Astrocyte (in vitro differentiated cells and primary cell): Measurements from ENCODE around the gene LEFTY2. TPM values are rescaled to one million over a fixed set of nuclear protein-coding genes. Genes with fewer than 3 reads are reported as not detected.

Experiments
- DNase-seq: peaks from one replicate; pipeline ENCODE4 v3.0.0-alpha.2; 2010; ENCODE audit warnings: low read depth
- FAIRE-seq: peaks from 2 replicates; lab custom pipeline; 2011; peaks lifted over from hg19 to GRCh38; lab: Jason Lieb, UNC
- H2AFZ ChIP-seq: 2 replicates; pipeline ENCODE4 v1.6.0; 2012; ENCODE audit warnings: low read depth, low read length, inconsistent platforms
- H3K27ac ChIP-seq: 2 replicates; pipeline ENCODE4 v1.5.1; 2011; ENCODE audit warnings: low read depth, low read length, inconsistent platforms
- H3K27me3 ChIP-seq: 2 replicates; pipeline ENCODE4 v1.6.0; 2011; ENCODE audit warnings: low read length, inconsistent platforms; ENCODE audit not compliant: insufficient read depth
- H3K36me3 ChIP-seq: 2 replicates; pipeline ENCODE4 v1.5.1; 2011; ENCODE audit warnings: low read length, inconsistent platforms; ENCODE audit not compliant: insufficient read depth
- H3K4me1 ChIP-seq: 2 replicates; pipeline ENCODE4 v1.5.1; 2011; ENCODE audit warnings: low read length, inconsistent platforms; ENCODE audit not compliant: insufficient read depth
- H3K4me2 ChIP-seq: 2 replicates; pipeline ENCODE4 v1.6.0; 2012; ENCODE audit warnings: low read length, inconsistent platforms
- H3K4me3 ChIP-seq: 2 replicates; pipeline ENCODE4 v1.5.1; 2011; ENCODE audit warnings: low read depth, mild to moderate bottlenecking, low read length, inconsistent platforms; ENCODE audit not compliant: insufficient read depth
- H3K79me2 ChIP-seq: 2 replicates; pipeline ENCODE4 v1.6.0; 2012; ENCODE audit warnings: mild to moderate bottlenecking, low read length, inconsistent platforms; ENCODE audit not compliant: insufficient read depth
- H3K9ac ChIP-seq: 2 replicates; pipeline ENCODE4 v1.6.0; 2012; ENCODE audit warnings: mild to moderate bottlenecking, low read length, inconsistent platforms
- H3K9me3 ChIP-seq: 2 replicates; pipeline ENCODE4 v1.5.1; 2012; ENCODE audit warnings: low read depth, mild to moderate bottlenecking, low read length, inconsistent platforms; ENCODE audit not compliant: insufficient read depth
- H4K20me1 ChIP-seq: 2 replicates; pipeline ENCODE4 v1.6.0; 2012; ENCODE audit warnings: low read length, inconsistent platforms; ENCODE audit not compliant: insufficient read depth
- H3K27ac Mint-ChIP-seq: one replicate; pipeline ENCODE4 v1.8.0; 2021; ENCODE audit warnings: mild to moderate bottlenecking, mixed read lengths; ENCODE audit not compliant: unreplicated experiment
- H3K27me3 Mint-ChIP-seq: one replicate; pipeline ENCODE4 v1.8.0; 2021; ENCODE audit warnings: low read depth, mixed read lengths; ENCODE audit not compliant: unreplicated experiment
- H3K36me3 Mint-ChIP-seq: one replicate; pipeline ENCODE4 v1.8.0; 2021; ENCODE audit warnings: low read depth, mixed read lengths; ENCODE audit not compliant: unreplicated experiment
- H3K4me1 Mint-ChIP-seq: one replicate; pipeline ENCODE4 v1.8.0; 2021; ENCODE audit warnings: low read depth, mixed read lengths; ENCODE audit not compliant: unreplicated experiment
- H3K4me3 Mint-ChIP-seq: one replicate; pipeline ENCODE4 v1.8.0; 2021; ENCODE audit warnings: mild to moderate bottlenecking, moderate library complexity, mixed read lengths; ENCODE audit not compliant: unreplicated experiment
- H3K9me3 Mint-ChIP-seq: one replicate; pipeline ENCODE4 v1.8.0; 2021; ENCODE audit warnings: mild to moderate bottlenecking, mixed read lengths; ENCODE audit not compliant: unreplicated experiment
- EZH2 ChIP-seq: IDR thresholded peaks from 2 replicates; pipeline ENCODE4 v1.6.1; 2012; ENCODE audit warnings: mild to moderate bottlenecking, low read length, inconsistent platforms; ENCODE audit not compliant: insufficient read depth
- total RNA-seq: library from RNA; stranded (reverse); gene quantifications from 2 replicates; pipeline ENCODE4 v1.2.1, GENCODE V29; 2021
- TF ChIP-seq, protein P1 (sequence below): IDR thresholded peaks from 2 replicates; pipeline ENCODE4 v1.5.1; 2011; ENCODE audit warnings: low read depth, mild to moderate bottlenecking, inconsistent platforms, low read length, moderate library complexity; ENCODE audit not compliant: insufficient read depth

LEFTY2 gene
- total RNA-seq, 1 donor from 2014 or later, result 7.0 TPM

DNA sequence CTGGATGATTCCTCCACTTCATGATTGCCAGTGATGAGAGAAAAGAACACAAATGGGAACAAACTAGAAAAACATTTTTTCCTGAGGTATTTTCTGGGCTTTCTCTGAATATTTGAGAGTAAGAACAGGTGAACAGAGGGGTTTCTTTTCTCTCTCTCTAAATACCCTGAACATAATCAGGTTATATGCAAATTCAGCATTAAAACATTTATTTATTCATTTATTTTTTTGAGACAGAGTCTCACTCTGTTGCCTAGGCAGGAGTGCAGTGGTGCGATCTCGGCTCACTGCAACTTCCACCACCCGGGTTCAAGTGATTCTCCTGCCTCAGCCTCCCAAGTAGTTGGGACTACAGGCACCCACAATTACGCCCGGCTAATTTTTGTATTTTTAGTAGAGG, 5.8 kb upstream of the LEFTY2 start:
- Histone ChIP-seq H3K36me3 (no peaks in the 10 kb centered on the region), H3K9me3 (no peaks in the 10 kb centered on the region), H3K4me1 (no peaks in the 10 kb centered on the region), H3K9ac (no peak overlapping the region), H3K27me3 (peaks cover 19% of the 10 kb centered on the region), H3K79me2 (no peaks in the 10 kb centered on the region), H4K20me1 (no peaks in the 10 kb centered on the region), H2AFZ (no peak overlapping the region), H3K27ac (no peak overlapping the region), H3K4me3 (no peak overlapping the region), H3K4me2 (no peak overlapping the region)
- H3K27ac Mint-ChIP-seq, result no peak overlapping the region
- TF ChIP-seq, protein P1, sequence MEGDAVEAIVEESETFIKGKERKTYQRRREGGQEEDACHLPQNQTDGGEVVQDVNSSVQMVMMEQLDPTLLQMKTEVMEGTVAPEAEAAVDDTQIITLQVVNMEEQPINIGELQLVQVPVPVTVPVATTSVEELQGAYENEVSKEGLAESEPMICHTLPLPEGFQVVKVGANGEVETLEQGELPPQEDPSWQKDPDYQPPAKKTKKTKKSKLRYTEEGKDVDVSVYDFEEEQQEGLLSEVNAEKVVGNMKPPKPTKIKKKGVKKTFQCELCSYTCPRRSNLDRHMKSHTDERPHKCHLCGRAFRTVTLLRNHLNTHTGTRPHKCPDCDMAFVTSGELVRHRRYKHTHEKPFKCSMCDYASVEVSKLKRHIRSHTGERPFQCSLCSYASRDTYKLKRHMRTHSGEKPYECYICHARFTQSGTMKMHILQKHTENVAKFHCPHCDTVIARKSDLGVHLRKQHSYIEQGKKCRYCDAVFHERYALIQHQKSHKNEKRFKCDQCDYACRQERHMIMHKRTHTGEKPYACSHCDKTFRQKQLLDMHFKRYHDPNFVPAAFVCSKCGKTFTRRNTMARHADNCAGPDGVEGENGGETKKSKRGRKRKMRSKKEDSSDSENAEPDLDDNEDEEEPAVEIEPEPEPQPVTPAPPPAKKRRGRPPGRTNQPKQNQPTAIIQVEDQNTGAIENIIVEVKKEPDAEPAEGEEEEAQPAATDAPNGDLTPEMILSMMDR, result no peak
- no peak for TF ChIP-seq EZH2
- DNase-seq, result no peak
- H3K36me3 Mint-ChIP-seq, result no peaks in the 10 kb centered on the region
- H3K4me3 Mint-ChIP-seq, result no peak overlapping the region
- H3K4me1 Mint-ChIP-seq, result peaks cover 4% of the 10 kb centered on the region
- peaks cover 38% of the 10 kb centered on the region for H3K27me3 Mint-ChIP-seq
- no peak for FAIRE-seq
- peaks cover 1% of the 10 kb centered on the region for H3K9me3 Mint-ChIP-seq

DNA sequence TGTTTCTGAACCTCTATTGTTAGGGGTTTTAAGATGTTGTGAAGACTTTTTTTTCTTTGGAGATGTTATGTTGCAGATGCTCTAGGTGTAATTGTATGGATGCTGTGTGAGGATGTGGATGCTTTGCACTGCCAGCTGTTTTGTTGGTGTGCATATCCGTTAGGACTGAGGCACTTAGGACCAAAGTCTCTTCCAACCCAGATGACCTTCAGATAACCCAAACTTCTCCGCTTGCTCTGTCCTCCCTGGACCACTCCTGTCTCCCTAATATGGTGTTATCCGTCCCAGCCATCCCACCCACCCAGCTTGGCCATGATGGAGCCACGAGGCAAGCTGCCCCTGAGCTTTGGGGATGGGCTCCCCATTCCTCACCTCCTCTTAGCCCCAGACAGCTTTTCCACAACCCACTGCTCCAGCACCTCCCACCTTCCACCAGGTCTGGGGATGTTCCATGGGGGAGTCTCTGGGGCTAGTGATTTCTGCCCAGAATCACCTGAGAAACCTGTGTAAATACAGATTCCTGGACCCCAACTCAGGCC, 5.1 kb upstream of the LEFTY2 start:
- Histone ChIP-seq H3K27ac (no peak overlapping the region), H3K4me1 (no peaks in the 10 kb centered on the region)

DNA sequence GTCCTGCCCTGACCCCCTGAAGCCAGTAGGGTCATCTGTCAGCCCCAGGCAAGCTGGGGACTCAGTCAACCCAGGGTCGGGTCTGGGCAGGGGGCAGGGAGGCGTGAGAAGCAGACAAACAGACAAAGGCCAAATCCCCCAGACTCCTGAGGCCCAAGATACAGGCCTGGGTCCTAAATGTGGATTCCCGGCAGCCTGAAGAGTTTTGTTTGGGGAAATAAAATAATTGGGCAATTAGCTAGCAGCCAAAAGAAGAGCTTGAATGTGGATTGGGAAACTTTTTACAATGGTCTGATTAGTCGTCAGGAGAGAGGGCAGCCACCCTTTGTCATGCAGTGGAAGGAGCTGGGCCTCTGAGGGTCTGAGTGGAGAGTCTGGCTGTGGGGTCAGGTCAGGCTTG, 4.5 kb upstream of the LEFTY2 start:
- no peak overlapping the region for H3K4me3 Mint-ChIP-seq
- no peak overlapping the region for H2AFZ ChIP-seq
- H3K4me3 ChIP-seq, result no peak overlapping the region
- no peak overlapping the region for H3K27ac Mint-ChIP-seq
- FAIRE-seq (no peak), DNase-seq (no peak)
- no peak overlapping the region for H3K9ac ChIP-seq
- peaks cover 17% of the 10 kb centered on the region for H3K27me3 ChIP-seq
- H3K4me2 ChIP-seq, result no peak overlapping the region
- peaks cover 1% of the 10 kb centered on the region for H3K9me3 Mint-ChIP-seq
- no peaks in the 10 kb centered on the region for H3K36me3 Mint-ChIP-seq
- H3K4me1 Mint-ChIP-seq, result peaks cover 10% of the 10 kb centered on the region
- no peak overlapping the region for H3K27ac ChIP-seq
- no peaks in the 10 kb centered on the region for H3K4me1 ChIP-seq
- H3K27me3 Mint-ChIP-seq, result peaks cover 33% of the 10 kb centered on the region
- no peaks in the 10 kb centered on the region for H4K20me1 ChIP-seq
- no peaks in the 10 kb centered on the region for H3K79me2 ChIP-seq
- H3K9me3 ChIP-seq, result no peaks in the 10 kb centered on the region
- TF ChIP-seq, protein P1, result no peak
- no peak for TF ChIP-seq EZH2
- H3K36me3 ChIP-seq, result no peaks in the 10 kb centered on the region

More for the DNA sequence above, 5.1 kb upstream of the LEFTY2 start:
- Histone ChIP-seq H4K20me1 (no peaks in the 10 kb centered on the region), H3K4me3 (no peak overlapping the region), H3K36me3 (no peaks in the 10 kb centered on the region), H2AFZ (no peak overlapping the region), H3K9me3 (no peaks in the 10 kb centered on the region), H3K79me2 (no peaks in the 10 kb centered on the region), H3K4me2 (no peak overlapping the region), H3K27me3 (peaks cover 17% of the 10 kb centered on the region), H3K9ac (no peak overlapping the region)
- DNase-seq (no peak), FAIRE-seq (no peak)
- Mint-ChIP-seq H3K27ac (no peak overlapping the region), H3K4me1 (peaks cover 10% of the 10 kb centered on the region), H3K9me3 (peaks cover 1% of the 10 kb centered on the region), H3K36me3 (no peaks in the 10 kb centered on the region), H3K4me3 (no peak overlapping the region), H3K27me3 (peaks cover 35% of the 10 kb centered on the region)
- TF ChIP-seq EZH2, result no peak
- TF ChIP-seq, protein P1, result no peak
